NCI-H774 (cell line): ENCODE measurements around the gene BRCA1.
A peak's percentile ranks its signal among the peaks of the same experiment; 100 is the strongest.
"Not testable (repeated sequence)": the region's sequence is repeated elsewhere in the genome, so short reads cannot be mapped to it uniquely, and the experiment has no call there.

Experiments used
- DNase-seq: peaks from one replicate; lab custom pipeline; 2025; lab: John Stamatoyannopoulos, UW

Gene BRCA1

DNA sequence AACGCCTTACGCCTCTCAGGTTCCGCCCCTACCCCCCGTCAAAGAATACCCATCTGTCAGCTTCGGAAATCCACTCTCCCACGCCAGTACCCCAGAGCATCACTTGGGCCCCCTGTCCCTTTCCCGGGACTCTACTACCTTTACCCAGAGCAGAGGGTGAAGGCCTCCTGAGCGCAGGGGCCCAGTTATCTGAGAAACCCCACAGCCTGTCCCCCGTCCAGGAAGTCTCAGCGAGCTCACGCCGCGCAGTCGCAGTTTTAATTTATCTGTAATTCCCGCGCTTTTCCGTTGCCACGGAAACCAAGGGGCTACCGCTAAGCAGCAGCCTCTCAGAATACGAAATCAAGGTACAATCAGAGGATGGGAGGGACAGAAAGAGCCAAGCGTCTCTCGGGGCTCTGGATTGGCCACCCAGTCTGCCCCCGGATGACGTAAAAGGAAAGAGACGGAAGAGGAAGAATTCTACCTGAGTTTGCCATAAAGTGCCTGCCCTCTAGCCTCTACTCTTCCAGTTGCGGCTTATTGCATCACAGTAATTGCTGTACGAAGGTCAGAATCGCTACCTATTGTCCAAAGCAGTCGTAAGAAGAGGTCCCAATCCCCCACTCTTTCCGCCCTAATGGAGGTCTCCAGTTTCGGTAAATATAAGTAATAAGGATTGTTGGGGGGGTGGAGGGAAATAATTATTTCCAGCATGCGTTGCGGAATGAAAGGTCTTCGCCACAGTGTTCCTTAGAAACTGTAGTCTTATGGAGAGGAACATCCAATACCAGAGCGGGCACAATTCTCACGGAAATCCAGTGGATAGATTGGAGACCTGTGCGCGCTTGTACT, at the start of gene BRCA1:
BRCA1 (minus strand) TSS at position 232 of the 834 bp plus-strand sequence. CDS start 1,268 bp downstream, outside the sequence.
- DNase-seq, result peak; percentile 100

DNA sequence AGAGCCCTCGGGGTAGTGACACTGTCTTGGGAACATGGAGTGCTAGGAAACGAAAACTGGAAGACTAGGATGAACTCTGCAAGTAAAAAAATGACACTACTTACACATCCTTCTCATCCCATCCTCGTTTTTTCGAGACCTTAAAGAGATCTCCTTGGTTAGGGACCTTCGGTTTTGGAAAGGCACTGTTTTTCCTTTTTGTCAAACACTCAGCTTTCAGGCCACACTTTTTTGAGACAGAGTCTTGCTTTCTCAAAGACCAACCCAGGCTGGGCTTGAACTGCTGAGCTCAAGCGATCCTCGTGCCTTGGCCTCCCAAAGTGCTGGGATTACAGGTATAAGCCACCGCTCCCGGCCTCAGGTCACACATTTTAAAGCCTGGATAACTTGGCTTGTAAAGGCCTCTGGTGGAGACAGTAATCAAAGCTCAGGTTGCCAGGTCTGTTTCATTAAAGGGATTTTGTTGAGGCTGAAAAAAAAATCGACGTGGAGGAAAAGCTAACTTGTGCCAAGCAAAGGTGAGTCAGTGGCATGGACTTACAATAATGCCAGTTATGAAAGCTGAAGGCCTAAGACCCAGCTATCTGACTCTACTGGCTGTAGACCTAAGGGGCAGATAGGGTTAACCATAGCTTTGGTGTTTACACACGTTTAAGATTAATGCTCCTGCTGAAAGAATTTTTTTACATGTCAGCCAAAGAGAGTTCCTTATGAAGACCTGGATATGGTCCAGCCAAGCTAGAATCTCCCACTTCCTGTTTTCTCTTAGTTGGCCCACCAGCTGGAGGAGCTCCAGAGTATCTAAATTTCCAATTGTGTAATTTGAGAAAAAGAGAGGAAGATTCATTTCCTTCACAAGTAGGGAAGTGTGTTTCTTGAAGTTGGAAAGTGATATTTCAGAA, 46.7 kb upstream of the BRCA1 start:
- no peak for DNase-seq

DNA sequence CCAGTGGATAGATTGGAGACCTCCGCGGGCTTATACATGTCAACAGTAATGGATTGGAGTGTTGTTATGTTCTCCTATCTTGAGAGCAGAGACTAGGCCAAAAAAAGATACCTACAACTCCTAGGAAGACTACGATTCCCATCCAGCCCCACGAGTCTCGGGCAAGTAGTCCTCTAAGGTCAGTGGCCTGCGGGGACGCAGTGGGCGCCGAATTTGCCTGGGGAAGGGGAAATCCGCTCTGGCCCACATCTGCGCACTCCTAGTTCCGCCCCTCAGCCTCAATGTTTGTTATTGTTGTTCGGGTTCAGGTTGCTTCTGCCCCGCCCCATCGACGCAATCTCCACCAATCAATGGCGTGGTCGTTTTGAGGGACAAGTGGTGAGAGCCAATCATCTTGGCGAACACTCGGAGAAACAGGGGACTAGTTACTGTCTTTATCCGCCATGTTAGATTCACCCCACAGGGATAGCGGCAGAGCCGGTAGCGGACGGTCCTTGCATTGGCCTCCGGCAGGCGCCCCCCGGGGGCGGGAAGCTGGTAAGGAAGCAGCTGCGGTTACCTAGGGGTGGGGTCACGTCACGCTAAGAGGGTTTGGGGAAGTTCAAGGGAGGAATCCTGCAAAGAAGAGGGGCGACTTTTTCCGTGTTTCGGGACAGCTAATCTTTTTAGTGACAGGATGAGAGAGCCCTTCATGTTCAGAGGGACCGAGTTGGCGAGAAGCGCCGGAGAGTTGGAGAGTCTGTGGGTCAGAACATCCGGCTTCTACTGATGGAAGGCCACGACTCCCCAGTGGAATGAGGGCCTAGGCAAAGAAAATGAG, 45.8 kb upstream of the BRCA1 start, which contains the start of gene NBR1:
NBR1 (plus strand) TSS at position 449 of the 820 bp plus-strand sequence. CDS start 4,586 bp downstream, outside the sequence.
- DNase-seq, result peak; percentile 99

DNA sequence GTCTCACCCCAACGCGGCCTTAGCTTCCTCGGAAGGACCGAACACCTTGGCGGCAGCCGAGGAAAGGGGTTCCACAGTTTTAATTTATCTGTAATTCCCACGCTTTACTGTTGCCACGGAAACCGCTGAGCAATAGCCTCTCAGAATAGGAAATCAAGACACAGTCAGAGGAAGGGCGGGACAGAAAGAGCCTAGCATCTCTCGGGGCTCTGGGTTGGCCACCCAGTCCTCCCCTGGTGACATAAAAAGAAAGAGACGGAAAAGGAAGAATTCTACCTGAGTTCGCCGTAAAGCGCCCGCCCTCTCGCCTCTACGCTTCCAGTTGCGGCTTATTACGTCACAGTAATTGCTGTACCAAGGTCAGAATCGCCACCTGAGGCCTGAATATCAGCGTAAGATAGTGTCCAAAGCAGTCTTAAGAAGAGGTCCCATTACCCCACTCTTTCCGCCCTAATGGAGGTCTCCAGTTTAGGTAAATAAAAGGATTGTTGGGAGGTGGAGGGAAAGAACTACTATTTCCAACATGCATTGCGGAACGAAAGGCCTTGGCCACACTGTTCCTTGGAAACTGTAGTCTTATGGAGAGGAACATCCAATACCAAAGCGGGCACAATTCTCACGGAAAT, 45.1 kb upstream of the BRCA1 start:
- DNase-seq, result peak; percentile 99

DNA sequence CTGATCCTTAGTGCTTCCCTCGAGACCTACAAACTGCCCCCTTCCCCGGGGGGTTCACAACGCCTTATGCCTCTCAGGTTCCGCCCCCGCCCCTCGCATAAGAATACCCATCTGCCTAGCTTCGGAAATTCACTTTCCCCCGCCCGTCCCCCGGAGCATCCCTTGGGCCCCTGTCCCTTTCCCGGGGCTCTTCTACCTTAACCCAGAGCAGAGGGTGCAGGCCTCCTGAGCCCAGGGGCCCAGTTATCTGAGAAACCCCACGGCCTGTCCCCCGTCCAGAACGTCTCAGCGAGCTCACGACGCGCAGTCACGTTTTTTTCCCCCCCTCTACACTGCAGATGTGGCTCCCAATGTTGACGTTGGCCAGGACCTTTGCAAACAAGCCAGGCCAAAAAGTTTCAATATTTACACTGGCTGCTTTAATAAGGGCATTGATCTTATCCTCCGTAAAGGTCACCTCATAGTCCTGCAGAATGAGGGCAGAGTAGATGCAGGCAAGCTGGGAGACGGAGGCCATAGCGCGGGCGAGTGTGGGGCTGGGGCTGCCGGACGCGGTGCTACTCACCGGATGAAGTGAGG, 44.5 kb upstream of the BRCA1 start:
- peak; percentile 73 for DNase-seq

DNA sequence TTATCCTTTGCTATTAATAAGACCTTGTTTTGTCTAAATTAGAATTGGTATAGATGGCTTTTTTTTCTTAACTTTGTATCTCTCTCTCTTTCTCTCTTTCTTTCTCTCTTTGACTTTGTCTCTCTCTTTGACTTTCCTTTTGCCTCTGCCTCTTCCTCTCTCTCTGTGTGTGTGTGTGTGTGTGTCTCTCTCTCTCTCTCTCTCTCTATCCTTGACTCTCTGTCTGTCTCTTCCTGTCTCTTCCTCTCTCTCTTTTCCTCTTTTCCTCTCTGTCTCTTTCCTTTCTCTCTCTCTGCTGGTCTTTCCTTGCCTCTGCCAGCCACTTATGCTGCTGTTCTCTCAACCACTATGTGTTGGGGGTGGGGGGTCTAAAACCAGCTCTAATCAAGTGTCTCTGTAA, 40.8 kb upstream of the BRCA1 start:
- DNase-seq, result not testable (repeated sequence)

DNA sequence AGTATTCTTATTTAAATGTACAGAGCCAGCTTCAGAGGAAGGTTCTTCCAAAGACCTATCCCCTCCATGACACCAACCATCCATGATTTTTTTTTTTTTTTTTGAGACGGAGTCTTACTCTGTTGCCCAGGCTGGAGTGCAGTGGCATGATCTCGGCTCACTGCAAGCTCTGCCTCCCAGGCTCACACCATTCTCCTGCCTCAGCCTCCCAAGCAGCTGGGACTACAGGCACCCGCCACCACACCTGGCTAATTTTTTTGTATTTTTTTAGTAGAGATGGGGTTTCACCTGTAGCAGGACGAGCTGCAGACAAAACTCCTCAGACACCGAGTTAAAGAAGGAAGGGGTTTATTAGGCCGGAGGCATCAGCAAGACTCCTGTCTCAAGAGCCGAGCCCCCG, 34.8 kb upstream of the BRCA1 start:
- DNase-seq, result not testable (repeated sequence)

DNA sequence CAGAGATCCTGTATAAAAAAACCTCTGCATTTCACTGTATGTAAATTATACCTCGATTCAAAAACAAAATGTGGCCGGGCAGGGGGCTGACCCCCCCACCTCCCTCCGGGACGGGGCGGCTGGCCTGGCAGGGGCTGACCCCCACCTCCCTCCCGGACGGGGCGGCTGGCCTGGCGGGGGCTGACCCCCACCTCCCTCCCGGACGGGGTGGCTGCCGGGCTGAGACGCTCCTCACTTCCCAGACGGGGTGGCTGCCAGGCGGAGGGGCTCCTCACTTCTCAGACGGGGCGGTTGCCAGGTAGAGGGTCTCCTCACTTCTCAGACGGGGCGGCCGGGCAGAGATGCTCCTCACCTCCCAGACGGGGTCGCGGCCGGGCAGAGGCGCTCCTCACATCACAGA, 34.1 kb upstream of the BRCA1 start:
- not testable (repeated sequence) for DNase-seq

DNA sequence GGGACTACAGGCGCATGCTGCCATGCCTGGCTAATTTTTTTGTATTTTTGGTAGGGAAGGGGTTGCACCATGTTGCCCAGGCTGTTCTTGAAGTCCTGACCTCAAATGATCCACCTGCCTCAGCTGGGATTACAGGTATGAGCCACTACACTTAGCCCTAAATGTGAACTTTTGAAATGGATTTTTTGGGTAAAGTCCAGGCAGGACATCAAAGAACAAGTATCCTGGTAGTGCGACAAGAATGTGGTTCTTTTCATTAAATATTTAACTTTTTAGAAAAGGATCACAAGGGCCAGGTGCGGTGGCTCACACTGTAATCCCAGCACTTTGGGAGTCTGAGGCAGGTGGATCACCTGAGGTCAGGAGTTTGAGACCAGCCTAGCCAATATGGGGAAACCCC, 30.5 kb upstream of the BRCA1 start:
- DNase-seq, result no peak

DNA sequence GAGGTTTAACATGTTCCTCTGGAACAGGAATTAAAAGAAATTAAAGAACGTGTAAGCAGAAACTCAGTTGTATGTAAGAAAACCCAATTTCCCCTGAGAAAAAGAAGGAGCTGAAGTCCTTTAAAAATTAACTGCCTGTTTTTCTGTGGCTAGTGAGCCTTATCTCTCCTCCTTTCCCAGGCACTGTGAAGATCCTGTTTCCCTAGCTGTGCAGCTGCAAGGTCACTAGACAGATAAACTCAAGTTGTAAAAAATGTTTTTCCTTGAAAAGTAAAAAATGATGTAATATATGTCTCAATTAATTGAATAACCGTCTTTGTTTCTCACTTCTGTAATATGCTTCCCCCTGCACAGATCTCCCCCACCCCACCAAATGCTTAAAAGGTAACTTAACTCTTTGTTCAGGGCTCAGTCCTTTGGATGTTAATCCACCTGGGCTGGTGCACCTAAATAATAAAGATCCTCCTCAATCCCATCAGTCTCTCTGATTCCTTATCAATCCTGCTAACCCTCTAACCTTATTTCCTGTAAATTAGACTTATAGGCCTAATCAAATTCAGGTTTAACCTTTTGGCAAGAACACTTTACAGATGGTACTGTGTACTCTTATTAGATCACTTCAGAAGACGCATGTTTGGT, 28.2 kb upstream of the BRCA1 start:
- not testable (repeated sequence) for DNase-seq

DNA sequence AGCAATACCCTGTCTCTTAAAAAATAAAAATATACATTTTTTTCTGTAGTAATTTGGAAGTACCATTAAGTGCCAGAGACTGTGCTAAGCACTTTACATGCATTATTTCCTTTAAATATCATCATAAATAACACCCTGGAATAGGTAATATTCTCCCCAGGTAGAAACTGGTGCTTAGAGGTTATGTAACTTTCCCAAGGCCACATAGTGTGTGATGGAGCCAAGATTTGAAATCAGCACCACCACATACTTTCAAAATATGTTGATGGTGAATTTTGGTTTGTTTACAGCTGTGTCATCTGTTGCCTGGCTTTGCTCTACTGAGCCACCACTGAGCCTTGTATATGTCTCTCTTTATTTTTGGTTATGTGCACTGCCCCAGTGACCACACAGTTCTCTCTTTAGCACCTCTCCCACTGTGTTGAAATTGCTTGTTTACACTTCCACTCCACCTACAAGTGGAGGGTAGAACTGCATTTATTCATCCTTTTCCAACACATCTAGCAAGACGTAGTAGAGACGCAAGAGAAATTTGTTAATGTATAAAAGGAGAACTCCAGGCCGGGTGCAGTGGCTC, 26.8 kb upstream of the BRCA1 start:
- DNase-seq, result no peak

DNA sequence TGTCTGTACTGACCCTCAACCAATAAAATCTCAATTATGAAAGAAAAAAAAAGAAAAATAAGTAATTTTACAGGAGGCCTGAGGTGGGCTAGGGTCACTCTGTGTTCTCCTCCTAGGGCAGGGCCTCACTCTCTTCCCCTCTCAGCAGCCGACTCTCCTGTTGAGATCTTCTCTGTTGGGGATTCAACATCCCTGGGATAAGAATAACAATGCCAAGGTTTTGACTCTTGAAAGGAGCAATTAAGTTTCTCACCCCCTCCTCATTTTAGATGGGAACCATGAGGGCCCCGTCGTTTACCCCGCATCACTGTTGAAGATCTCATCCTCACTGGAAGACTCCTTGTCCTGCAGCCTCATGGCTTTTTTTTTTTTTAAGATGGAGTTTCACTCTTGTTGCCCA, 21.5 kb upstream of the BRCA1 start:
- DNase-seq, result no peak

DNA sequence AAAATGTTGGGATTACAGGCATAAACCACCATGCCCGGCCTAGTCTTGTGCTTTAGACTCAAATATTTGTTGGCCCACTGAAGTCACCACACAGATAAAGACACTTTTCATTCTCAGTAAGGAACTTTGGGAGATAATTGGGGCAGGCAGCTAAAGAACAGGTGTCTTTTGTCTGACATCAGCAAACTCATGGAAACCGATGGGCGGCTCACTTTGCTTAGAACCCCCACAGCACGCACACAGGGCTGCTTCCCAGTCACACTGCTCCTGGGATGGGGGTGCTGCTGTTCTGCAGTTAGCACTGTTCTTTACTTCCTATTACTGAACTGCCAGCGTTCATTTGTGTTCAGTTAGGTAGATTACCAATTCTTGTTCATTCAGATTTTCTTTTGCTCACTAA, 18.0 kb upstream of the BRCA1 start:
- no peak for DNase-seq

DNA sequence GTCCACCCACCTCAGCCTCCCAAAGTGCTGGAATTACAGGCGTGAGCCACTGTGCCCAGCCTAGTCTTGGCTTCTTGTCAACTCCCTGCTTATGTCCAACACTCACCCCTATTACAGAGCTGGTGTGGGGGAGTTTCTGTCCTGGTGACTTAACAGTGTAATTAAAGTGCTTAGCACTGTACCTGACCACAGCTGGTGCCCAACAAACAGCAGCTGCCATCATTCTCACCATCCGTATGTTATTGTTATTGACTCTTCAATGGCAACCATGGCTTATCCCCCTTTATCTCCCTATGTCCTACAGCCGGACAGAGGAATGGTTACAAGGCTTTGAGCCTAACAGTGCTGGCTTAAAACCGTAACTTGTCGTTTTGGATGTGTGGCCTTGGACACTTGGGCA, 17.0 kb upstream of the BRCA1 start:
- DNase-seq, result no peak

DNA sequence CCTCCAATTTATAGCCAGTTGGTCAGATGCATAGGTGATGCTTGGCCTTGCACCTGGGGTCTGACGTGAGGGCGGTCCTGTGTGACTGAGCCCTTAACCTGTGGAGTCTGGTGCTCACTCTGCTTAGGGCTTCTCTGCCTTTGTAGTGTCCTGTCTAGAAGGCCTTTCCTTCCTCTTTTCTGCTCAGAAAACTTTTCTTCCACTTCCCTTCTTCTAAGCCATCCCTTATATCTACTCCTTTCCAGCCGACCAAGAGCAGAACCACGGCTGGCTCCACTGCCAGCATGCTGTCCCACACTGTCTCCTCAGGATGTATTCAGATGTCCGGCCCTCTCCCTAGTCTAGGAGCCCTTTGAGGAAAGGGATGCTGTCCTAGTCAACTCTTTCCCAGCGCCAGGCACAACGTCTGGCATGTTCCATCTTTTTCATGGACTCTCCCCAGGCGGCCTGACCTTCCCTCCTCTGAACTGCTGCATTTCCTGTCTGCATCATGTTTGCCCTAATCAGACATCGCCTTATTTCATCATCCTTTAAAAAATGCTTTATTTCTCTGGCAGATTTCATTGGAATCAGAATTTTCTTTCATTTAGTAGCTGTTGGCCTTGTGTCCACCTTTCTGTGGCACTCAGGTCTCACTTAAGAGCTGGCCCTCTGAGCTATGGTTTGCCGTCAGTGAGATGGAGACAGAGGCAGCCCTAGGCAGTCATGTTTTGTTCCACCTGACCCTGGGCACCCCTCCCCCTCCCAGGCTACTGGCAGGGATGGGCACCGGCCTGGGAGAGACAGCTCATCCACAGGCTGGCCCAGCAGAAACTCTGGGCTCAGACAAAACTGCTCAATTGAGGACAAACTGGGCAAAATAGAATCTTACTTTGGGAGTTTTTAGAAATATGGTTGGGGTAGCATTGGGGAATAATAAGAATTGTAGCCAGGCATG, 15.5 kb upstream of the BRCA1 start:
- DNase-seq, result no peak

DNA sequence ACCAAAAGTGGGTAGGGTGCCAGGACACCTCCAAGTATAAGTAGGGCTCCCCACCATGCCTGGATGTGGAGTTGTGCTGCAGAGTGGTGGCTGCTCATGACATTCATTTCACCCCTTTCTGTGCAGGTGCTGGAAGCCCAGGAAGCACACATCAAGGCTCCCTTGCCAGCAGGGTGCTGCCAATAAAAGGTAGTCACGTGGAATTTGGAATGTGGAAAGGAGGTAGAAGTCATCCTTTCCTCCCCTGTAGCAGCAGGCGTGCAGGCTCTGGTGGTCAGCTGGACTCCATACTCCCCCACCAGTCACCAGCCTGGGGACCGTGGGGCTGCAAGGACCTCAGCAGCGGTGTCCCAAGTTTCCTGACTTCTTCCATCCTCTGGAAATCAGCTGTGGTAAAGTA, 13.4 kb upstream of the BRCA1 start:
- DNase-seq, result not testable (repeated sequence)

DNA sequence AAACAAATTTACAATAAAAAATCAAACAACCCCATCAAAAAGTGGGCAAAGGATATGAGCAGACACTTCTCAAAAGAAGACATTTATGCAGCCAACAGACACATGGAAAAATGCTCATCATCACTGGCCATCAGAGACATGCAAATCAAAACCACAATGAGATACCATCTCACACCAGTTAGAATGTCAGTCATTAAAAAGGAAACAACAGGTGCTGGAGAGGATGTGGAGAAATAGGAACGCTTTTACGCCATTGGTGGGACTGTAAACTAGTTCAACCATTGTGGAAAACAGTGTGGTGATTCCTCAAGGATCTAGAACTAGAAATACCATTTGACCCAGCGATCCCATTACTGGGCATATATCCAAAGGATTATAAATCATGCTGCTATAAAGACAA, 11.4 kb upstream of the BRCA1 start:
- DNase-seq, result not testable (repeated sequence)

DNA sequence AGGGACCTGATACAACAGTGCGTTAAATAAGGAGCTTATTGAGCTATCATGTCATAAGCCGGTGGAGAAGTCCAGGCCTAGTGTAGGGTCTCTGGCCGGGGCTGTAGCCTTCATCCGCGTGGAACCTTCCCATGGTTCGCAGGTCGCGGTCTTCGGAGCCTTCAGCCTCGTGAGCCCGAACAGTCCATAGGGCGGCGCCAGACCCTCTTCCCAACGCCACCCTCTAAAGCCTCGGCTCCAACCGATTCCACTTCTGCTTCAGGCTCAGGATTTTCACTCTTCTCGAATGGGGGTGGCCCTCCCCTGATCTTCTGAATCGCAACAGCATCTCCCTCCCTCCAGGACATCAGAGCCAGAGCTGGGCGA, 10.3 kb upstream of the BRCA1 start:
- DNase-seq, result no peak

DNA sequence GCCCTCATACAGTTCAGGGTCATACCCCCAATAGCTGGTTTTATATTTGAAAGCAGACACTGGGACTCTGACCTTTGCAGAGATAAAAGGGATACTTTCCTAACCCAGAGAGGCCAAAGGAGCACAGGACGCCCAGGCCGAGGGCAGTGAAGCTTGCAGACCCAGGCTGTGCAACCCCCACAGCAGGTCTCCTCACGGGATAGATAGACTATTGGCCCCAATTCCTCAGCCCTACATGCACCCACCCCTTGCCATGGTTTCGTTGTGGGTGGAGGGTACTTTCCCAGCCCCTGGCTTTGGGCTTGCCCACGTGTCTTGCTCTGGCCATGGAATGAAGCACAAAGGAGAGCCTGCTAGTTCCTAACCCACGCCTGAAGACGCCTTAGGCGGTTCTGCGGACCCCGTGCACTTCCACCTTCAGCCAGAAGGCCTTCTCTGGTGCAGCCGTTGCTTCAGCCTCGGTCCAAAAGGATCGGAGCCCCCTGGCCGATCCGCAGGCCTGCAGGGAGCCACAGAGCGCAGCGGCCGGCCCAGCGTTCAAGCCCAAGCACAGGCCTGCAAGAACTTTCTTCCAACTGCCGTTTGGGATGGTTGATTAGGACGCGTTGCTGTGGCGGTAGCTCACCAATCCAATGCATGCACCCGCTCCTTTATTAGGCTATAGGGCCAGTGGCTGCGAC, 9.8 kb upstream of the BRCA1 start:
- DNase-seq, result no peak
